DMS53 (cell line): ENCODE measurements around the gene CUEDC2.

Source experiments
- DNase-seq: peaks from one replicate; lab custom pipeline; 2025; lab: John Stamatoyannopoulos, UW

The CUEDC2 gene

DNA sequence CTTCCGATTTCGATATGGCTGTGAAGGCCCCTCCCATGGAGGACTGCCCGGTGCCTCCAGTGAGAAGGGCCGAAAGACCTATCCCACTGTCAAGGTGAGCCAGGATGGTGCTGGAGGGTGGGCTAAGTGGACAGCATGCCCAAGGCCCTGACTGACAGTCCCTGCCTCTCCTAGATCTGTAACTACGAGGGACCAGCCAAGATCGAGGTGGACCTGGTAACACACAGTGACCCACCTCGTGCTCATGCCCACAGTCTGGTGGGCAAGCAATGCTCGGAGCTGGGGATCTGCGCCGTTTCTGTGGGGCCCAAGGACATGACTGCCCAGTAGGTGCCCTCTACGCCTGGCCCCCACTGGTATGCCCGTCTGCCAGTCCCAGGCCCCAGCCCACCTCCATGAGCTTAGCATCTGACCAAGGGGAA lies 35.6 kb downstream of the CUEDC2 start:
- DNase-seq = no peak

DNA sequence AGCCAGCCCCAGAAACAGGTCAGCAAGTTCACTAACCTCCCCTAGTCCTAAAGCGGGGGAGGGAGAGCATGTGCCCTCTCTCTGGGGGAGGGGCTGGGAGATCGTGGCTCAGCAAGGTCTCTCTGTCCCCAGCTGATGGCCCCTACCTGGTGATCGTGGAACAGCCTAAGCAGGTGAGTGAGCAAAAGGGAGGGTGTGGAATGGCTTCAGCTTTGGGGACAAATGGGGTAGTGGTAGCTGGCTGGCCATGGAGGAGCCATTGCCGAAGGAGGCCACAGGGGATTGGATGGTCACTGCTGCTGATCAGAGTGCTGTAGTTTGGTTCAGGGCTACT lies 36.1 kb downstream of the CUEDC2 start:
- no peak for DNase-seq

DNA sequence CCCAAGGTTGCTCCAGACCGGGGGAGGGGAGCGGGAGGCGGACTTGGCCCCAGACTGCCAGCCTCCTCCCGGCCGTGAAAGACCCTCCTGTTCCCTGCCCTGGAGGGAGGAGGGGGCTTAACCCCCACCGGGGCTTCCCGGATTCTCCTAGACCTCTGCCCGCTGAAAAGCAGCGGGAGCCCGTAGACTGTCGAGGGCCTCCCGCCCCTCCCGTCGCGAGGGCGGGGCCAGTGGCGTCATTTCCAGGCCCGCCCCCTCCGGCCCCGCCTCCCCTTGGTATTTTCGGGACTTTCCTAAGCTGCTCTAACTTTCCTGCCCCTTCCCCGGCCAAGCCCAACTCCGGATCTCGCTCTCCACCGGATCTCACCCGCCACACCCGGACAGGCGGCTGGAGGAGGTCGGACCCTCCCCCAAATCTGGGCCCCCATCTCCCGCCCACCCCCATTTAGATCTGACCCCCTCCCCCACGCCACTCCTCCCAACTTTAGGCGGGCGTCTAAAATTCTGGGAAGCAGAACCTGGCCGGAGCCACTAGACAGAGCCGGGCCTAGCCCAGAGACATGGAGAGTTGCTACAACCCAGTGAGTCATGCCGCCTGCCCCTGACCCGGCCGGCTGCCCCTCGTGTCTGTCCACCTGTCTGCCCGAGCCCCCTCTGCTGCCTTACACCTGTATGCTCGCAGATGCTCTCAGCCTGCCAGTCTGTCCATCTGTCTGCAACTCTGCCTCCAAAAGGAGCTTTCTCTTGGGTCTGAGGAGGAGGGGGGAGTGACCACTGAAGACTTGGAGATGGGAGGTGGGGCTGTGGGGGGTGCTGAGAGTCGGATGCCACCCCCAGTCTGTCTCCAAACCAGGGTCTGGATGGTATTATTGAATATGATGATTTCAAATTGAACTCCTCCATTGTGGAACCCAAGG lies 36.7 kb downstream of the CUEDC2 start, which contains the start of gene NFKB2:
TSS of gene NFKB2 (plus strand) at position 306 of the 917 bp plus-strand sequence. CDS start at position 561, 255 bp downstream.
- peak; percentile 93 for DNase-seq

DNA sequence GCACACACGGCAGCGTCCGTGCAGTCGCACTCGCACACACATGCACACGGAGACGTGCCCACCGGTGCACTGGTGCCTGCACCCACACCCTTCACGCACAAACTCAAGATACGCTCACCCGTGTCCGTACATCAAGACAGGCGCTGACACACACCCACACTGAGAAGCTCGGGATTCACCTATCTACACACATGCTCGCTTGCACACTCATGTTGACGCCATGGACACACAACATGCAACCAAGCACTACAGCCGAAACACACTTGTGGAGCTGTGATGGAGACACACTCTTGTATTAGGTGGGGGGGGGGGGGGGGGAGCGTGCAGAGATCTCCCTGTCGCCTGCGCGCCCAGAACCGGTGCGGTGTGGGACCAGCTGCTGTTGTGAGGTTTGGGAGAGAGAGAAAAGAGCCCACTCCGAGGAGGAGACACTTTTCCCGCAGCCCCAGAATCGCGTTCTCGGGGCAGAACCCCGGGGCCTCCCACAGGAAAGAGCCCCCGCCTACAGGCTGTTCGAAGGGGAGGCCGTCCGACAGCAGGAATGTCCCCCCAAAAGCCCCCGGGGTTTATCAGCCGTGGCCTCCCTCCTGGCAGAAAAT lies 37.5 kb downstream of the CUEDC2 start:
- peak; percentile 87 for DNase-seq

DNA sequence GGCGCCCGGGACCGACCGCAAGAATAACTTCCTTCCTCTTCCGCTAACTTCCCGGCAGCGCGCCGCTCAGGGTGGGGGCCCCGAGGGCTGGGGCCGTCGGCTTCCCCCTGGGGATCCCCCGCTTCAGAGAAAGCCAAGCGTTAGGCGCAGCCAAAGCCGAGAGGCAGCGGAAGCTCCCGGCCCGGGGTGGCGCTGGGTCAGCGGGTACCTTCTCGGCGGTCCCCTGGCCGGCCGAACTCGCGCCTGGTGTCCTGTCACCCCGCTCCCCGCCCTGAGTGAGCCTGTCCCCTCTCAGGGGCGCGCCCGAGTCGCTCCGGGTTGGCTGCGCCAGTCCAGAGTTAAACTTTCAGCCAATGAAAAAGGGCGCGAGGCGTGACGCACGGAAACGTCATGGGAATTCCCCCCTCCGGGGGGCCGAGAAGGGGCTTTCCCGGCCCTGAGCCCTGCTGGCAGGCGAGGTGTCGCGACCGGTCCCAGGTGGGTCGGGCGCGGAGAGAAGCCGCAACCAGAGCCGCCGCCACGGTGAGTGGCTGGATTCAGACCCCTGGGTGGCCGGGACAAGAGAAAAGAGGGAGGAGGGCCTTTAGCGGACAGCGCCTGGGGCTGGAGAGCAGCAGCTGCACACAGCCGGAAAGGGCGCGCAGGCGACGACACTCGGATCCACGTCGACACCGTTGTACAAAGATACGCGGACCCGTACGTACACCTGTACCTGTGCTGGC lies 38.1 kb downstream of the CUEDC2 start:
- peak; percentile 96 for DNase-seq

DNA sequence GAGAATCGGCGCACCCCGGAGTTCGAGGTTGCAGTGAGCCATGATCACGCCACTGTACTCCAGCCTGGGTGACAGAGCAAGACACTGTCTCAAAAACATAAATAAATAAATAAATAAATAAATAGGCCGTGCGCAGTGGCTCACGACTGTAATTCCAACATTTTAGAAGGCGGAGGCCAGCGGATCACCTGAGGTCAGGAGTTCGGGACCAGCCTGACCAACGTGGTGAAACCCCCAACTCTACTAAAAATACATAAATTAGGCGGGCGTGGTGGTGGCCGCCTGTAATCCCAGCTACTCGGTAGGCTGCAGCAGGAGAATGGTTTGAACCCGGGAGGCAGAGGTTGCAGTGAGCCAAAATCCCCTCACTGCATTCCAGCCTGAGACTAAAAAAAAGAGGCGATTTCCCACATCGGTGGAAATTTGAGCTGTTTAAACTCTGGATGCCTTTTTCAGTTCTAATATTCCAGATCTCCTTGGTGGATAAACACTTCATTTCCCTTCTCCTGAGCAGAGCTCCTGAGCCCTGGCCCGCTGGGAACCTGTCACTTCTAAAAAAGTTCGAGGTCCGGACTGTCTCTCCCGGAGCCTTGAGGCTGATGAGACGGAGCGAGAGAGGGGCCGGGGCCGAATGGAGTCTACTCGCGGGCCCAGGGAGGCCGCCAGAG lies 38.8 kb downstream of the CUEDC2 start:
- no peak for DNase-seq

DNA sequence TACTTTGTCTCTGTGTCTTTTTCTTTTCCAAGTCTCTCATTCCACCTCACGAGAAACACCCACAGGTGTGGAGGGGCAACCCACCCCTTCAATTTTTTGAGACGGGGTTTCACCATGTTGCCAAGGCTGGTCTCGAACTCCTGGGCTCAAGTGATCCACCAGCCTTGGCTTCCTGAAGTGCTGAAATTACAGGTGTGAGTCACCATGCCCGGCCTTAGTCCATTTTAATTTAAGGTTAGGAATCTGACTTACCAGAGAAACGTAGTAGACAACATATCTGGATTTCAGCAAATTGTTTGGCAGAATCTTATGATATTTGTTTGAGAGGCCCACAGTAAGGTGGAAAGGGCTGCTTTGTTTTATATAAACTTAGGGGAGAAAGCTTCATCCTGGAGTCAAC lies 40.1 kb downstream of the CUEDC2 start:
- DNase-seq = no peak

DNA sequence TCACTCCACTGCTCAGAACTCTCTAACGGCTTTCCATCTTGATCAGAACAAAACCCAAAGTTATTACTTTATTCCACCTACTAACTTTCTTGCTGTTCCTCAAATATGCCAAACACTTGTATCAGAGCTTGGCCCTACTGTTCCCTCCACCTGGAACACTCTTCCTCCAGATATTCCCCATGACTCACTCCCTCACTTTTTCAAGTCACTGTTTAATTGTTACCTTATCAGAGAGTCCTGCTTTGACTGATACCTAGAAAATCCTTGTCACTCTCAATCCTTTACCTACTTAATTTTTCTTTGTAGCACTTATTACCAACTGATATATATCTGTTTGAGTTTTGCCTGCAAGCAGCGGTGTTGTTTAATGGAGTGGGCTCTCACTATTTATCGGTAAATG lies 42.5 kb downstream of the CUEDC2 start:
- DNase-seq = no peak

DNA sequence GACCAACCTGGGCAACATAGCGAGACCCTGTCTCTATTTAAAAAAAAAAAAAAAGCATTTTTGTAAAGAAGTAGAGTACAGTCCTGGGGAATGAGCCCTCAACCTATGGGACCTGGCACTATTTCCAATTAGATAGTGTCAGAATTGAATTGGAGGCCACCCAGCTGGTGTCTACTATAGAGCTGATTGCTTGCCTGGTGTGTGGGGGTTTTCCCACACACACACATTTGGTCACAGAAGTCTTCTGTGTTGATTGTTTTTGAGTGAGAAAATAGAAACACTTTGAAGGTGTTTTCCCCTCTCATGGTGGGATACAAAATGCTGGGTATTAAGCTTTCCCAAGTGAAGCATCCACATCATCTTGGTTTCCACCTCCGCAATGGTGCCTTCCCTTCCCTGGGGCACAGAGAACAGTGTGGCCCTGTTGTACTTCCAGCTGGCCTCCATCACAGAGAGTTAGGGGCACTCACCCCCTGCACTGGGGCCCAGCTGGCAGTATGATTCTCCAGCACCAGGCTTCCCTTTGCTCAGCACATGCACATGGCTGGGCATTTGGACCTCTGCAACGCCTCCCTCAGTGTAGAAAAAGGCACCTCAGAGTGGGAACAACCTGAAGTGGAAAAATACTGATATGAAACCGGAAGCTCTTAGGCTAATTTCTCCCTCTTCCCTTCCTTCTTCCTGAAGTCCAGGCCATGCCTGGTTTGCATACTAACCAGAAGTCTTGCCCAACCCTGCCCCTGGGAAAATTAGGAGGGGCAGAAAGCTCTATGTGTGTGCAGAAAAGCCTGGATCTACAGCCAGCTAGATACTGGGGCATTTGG lies 47.6 kb downstream of the CUEDC2 start:
- DNase-seq = no peak

DNA sequence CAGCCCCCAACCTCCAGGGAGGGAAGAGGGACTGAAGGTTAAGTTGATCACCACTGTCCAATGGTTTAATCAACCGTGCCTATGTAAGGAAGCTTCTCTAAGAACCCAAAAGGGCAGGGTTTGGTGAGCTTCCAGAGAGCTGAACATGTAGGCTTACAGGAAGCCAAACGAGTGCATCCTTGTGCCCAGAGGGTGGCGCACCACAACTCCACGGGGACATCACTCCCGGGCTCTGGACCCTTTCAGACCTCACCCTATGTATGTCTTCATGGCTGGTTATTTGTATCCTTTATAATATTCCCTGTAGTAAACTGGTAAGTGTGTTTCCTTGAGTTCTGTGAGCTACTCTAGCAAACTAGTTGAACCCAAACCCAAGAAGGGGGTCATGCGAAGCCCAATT lies 48.3 kb downstream of the CUEDC2 start:
- DNase-seq = peak; percentile 27

DNA sequence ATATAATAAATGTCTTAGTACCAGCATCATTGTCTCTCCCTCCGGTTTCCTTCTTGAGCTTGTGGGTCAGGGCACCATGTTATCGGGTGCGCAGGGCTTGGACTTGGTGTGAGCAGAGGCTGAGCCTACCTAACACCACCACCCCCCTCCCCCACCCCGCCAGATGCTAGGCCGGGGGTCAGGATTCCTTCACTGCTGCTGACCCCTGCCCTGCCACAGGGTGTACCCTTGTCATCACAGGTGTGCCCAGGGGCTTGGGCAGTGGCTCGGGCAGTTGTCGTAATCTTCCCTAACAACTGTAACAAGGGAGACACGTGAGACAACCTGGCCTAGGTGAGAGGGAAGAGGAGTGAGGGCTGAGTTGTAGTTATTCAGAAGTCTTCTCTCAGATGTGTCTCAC lies 49.5 kb downstream of the CUEDC2 start:
- no peak for DNase-seq

DNA sequence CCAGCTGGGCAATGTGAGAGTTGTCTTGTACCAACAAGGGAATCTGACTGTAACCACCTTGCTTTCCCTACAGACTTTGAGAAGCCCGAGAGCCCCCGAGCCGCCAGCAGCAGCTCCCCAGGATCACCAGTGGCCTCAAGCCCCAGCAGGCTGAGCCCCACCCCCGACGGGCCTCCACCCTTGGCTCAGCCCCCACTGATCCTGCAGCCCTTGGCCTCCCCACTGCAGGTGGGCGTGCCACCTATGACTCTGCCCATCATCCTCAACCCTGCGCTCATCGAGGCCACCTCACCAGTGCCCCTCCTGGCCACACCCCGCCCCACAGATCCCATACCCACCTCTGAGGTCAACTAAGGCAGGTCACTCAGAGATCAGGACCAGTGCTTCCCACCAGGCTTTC lies 50.4 kb downstream of the CUEDC2 start:
- no peak for DNase-seq

DNA sequence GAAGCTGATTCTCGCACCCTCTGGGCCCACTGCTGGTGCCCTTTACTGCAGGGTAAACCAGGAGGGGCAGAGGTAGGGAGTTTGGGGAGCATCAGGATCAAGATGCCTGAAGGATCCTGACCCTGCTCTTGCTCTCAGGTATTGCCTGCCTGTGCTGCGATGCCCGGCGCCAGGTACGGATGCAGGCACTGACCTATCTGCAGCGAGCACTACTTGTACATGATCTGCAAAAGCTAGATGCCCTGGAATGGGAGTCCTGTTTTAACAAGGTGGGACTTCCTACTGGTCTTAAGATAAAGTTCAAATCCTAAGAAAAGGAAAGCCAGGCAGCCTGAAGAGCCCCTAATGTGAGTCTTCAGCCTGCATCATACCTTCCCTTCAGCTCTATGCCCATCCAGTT lies 53.0 kb downstream of the CUEDC2 start:
- DNase-seq = no peak

DNA sequence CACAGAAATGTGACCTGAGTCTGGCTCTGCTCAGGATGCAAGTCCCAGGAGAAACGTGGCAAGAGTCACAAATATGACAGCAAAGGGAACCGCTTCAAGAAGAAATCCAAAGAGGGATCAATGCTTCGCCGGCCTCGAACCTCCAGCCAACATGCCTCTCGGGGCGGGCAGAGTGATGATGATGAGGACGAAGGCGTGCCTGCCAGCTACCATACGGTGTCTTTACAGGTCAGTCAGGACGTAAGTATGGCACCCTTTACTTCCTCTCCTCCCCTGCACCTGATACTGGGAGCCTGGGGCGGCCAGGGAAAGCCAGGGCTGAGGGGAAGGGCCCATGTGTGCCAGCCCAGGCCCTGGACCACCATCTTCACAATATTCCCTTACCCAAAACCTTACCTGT lies 55.5 kb downstream of the CUEDC2 start:
- DNase-seq = no peak

DNA sequence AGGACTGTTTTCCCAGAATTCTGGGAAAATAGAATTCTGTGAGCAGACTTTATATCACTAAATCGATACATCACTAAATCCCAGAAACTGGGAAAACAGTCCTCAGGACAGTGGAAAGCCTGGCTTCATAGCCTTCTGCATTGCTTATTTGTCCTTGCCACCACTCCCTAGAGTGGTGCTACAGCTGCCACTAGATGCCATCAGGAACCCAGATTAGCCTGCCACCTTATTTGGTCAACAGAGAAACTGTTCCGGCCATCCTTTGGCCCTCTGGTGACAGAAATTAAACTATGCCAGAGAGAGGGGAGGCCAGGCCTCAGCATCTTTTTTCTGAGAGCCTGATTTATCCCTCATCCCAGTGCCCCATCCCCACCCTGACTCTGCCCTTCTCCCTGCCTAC lies 56.5 kb downstream of the CUEDC2 start:
- peak; percentile 25 for DNase-seq

DNA sequence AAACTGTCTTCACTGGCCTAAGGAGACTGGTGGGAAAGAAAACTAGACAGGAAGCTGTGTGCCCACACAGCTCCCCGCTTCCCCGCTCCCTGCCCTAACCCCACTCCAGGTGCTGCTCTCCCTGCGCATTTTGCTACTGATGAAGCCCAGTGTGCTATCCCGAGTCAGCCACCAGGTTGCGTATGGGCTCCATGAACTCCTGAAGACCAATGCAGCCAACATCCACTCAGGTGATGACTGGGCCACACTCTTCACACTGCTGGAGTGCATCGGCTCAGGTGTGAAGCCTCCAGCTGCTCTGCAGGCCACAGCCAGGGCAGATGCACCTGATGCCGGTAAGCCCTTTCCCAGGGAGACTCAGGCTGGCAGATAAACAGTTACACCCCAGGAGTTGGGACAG lies 57.1 kb downstream of the CUEDC2 start:
- peak; percentile 60 for DNase-seq
